ENCODE measurements around the gene DNER.

DNA sequence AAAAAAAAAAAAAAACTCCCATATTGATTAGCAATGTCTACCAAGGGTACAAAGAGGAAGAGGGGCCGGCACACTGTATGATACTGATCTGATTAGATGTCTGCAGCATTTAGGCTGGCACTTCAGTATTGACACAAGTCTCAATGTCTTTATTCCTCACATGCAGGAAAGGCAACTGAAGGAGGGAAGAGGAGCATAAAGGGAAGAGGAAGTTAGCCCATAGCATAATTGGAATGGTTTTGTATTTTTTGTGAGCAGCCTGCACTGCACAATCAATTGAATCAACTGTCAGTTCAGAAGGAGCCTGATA is 79.0 kb downstream of the DNER start:
- TF ChIP-seq, protein P1, sequence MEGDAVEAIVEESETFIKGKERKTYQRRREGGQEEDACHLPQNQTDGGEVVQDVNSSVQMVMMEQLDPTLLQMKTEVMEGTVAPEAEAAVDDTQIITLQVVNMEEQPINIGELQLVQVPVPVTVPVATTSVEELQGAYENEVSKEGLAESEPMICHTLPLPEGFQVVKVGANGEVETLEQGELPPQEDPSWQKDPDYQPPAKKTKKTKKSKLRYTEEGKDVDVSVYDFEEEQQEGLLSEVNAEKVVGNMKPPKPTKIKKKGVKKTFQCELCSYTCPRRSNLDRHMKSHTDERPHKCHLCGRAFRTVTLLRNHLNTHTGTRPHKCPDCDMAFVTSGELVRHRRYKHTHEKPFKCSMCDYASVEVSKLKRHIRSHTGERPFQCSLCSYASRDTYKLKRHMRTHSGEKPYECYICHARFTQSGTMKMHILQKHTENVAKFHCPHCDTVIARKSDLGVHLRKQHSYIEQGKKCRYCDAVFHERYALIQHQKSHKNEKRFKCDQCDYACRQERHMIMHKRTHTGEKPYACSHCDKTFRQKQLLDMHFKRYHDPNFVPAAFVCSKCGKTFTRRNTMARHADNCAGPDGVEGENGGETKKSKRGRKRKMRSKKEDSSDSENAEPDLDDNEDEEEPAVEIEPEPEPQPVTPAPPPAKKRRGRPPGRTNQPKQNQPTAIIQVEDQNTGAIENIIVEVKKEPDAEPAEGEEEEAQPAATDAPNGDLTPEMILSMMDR (conservative IDR thresholded peaks at IDR 0.05; ENCODE audit: low read depth, low read length) = no peak
- TF ChIP-seq EZH2 (IDR thresholded peaks at IDR 0.05; ENCODE audit: borderline replicate concordance, low read depth, low read length, poor library complexity, severe bottlenecking) = no peak
